Measurements from ENCODE around the gene DLL1.

Gene DLL1

GRCh38 chr6:170295510-170296422, 4.9 kb upstream of the DLL1 start:
- no peak for DNase-seq

GRCh38 chr6:170294813-170295509, 4.1 kb upstream of the DLL1 start:
- DNase-seq, result no peak

GRCh38 chr6:170294298-170294730, 3.4 kb upstream of the DLL1 start:
- no peak for DNase-seq

- no peak for DNase-seq
Measured at GRCh38 chr6:170293341-170294231, 2.7 kb upstream of the DLL1 start.

- no peak for DNase-seq
Measured at GRCh38 chr6:170292407-170293158, 1.7 kb upstream of the DLL1 start.

- DNase-seq, result no peak
Measured at GRCh38 chr6:170292111-170292406, 1.2 kb upstream of the DLL1 start.

- peak; percentile 56 for DNase-seq
Measured at GRCh38 chr6:170291271-170292110, 613 bp upstream of the DLL1 start.

GRCh38 chr6:170289951-170290295, 955 bp downstream of the DLL1 start:
- DNase-seq, result no peak

GRCh38 chr6:170289180-170289931, 1.5 kb downstream of the DLL1 start:
- DNase-seq, result no peak

- no peak for DNase-seq
Measured at GRCh38 chr6:170288852-170289179, 2.1 kb downstream of the DLL1 start.

GRCh38 chr6:170288091-170288631, 2.7 kb downstream of the DLL1 start:
- DNase-seq, result no peak

GRCh38 chr6:170287371-170287876, 3.5 kb downstream of the DLL1 start:
- DNase-seq, result no peak

- DNase-seq, result no peak
Measured at GRCh38 chr6:170286934-170287265, 4.0 kb downstream of the DLL1 start.

- DNase-seq, result no peak
Measured at GRCh38 chr6:170286246-170286933, 4.5 kb downstream of the DLL1 start.

- no peak for DNase-seq
Measured at GRCh38 chr6:170285482-170285881, 5.4 kb downstream of the DLL1 start.

- DNase-seq, result no peak
Measured at GRCh38 chr6:170284866-170285469, 5.9 kb downstream of the DLL1 start.

GRCh38 chr6:170284126-170284773, 6.6 kb downstream of the DLL1 start:
- DNase-seq, result no peak

- DNase-seq, result no peak
Measured at GRCh38 chr6:170283212-170284081, 7.4 kb downstream of the DLL1 start.

Measured in EL (cell line).